Breast epithelium (tissue), 4 donors: ENCODE measurements around the gene EPHA6. TPM values are rescaled to one million over a fixed set of nuclear protein-coding genes. Genes with fewer than 3 reads are reported as not detected.

Experiments
- DNase-seq, 2 donors: peaks; one replicate each; pipeline ENCODE4 v3.0.0-alpha.2; 2019; ENCODE audit warnings: low spot score in 2 of 2
- H3K27ac ChIP-seq, 2 donors: fragments of 200-600 bp; sonication (generic) in 1 of 2; one replicate each; pipeline ENCODE4 v1.5.1; 2016 to 2019; ENCODE audit warnings: mild to moderate bottlenecking in 1 of 2
- H3K27me3 ChIP-seq, 2 donors: fragments of 200-600 bp; sonication (generic) in 1 of 2; one replicate each; pipeline versions ENCODE4 v1.5.1 to v1.6.0; 2017 to 2019; ENCODE audit warnings: control low read depth in 1 of 2, mild to moderate bottlenecking in 1 of 2
- H3K36me3 ChIP-seq: fragments of 200-600 bp; one replicate; pipeline ENCODE4 v1.5.1; 2019
- H3K4me1 ChIP-seq, 2 donors: fragments of 200-600 bp; sonication (generic); one replicate each; pipeline ENCODE4 v1.5.1; 2016 to 2019; ENCODE audit warnings: control low read depth in 1 of 2
- H3K4me3 ChIP-seq, 3 donors: fragments of 200-600 bp; sonication (generic); 1 replicate in 2 of 3; 2 replicates in 1 of 3; pipeline ENCODE4 v1.5.1; 2016 to 2019; ENCODE audit warnings: mild to moderate bottlenecking in 3 of 3, moderate library complexity in 2 of 3
- H3K9me3 ChIP-seq, 2 donors: fragments of 200-600 bp; sonication (generic) in 1 of 2; one replicate each; pipeline ENCODE4 v1.5.1; 2016 to 2019; ENCODE audit warnings: control low read depth in 1 of 2
- CTCF ChIP-seq, 3 donors: fragments of 450-650 bp; IDR thresholded peaks; one replicate each; pipeline ENCODE4 v1.5.1; 2016 to 2017; ENCODE audit warnings: antibody characterized with exemption in 3 of 3, mild to moderate bottlenecking in 3 of 3, moderate library complexity in 3 of 3
- POLR2A ChIP-seq: fragments of 450-650 bp; IDR thresholded peaks from one replicate; pipeline ENCODE4 v1.6.1; 2016; ENCODE audit warnings: antibody characterized with exemption, mild to moderate bottlenecking, moderate library complexity
- POLR2AphosphoS5 ChIP-seq, 3 donors: sonication (generic); formaldehyde crosslinking; IDR thresholded peaks; one replicate each; pipeline ENCODE4 v1.6.1; 2017; ENCODE audit warnings: antibody characterized with exemption in 3 of 3
- intact Hi-C: fragments of 100-400 bp; cut with DNase I; formaldehyde crosslinking; loops from one replicate; pipeline ENCODE4 v1.15.1; 2023; ENCODE audit warnings: low total_unique reads
- total RNA-seq, 3 donors: library from RNA; depleted of rRNA; stranded (reverse); fragments of >200 nt; gene quantifications; one replicate each; pipeline ENCODE4 v1.1.0, GENCODE V29; 2016

Gene EPHA6
- total RNA-seq, 3 donors from 2014 or later: 0.98 to 1.4 (median 1.2) TPM

- Histone ChIP-seq H3K4me1 (no peaks in the 10 kb centered on the region), H3K4me3 (no peak overlapping the region), H3K27me3 (no peaks in the 10 kb centered on the region), H3K36me3 (no peaks in the 10 kb centered on the region), H3K27ac (no peak overlapping the region), H3K9me3 (no peaks in the 10 kb centered on the region)
- TF ChIP-seq CTCF (IDR thresholded peaks at IDR 0.05) (no peak), POLR2AphosphoS5 (IDR thresholded peaks at IDR 0.05) (no peak), POLR2A (no peak)
- intact Hi-C loops: loop anchor here (10.0 kb wide), 1 partner anchor 1324 kb away; no protein-coding TSS in a partner anchor
- DNase-seq: no peak
Measured at GRCh38 chr3:97670952-97671351, 856.6 kb downstream of the EPHA6 start.

- no peaks in the 10 kb centered on the region for H3K9me3 ChIP-seq
- no peak for TF ChIP-seq POLR2AphosphoS5 (IDR thresholded peaks at IDR 0.05)
- TF ChIP-seq CTCF (IDR thresholded peaks at IDR 0.05): no peak
- no peak for TF ChIP-seq POLR2A
- no peaks in the 10 kb centered on the region for H3K36me3 ChIP-seq
- intact Hi-C loops: loop anchor here (10.0 kb wide), 1 partner anchor 1321 kb away; no protein-coding TSS in a partner anchor
- no peak overlapping the region for H3K27ac ChIP-seq
- H3K4me3 ChIP-seq: no peak overlapping the region
- DNase-seq: no peak
- no peaks in the 10 kb centered on the region for H3K27me3 ChIP-seq
- no peaks in the 10 kb centered on the region for H3K4me1 ChIP-seq
Measured at GRCh38 chr3:97673357-97673997, 859.1 kb downstream of the EPHA6 start.

GRCh38 chr3:97674461-97674860, 860.1 kb downstream of the EPHA6 start:
- Histone ChIP-seq H3K4me3 (no peak overlapping the region), H3K4me1 (no peaks in the 10 kb centered on the region), H3K27me3 (no peaks in the 10 kb centered on the region), H3K36me3 (no peaks in the 10 kb centered on the region), H3K9me3 (no peaks in the 10 kb centered on the region), H3K27ac (no peak overlapping the region)
- no peak for DNase-seq
- TF ChIP-seq POLR2A (no peak), POLR2AphosphoS5 (IDR thresholded peaks at IDR 0.05) (no peak), CTCF (IDR thresholded peaks at IDR 0.05) (no peak)
- intact Hi-C loops: loop anchor here (10.0 kb wide), 1 partner anchor 1320 kb away; no protein-coding TSS in a partner anchor

- no peak overlapping the region for H3K27ac ChIP-seq
- H3K4me1 ChIP-seq: no peaks in the 10 kb centered on the region
- DNase-seq: no peak
- no peaks in the 10 kb centered on the region for H3K9me3 ChIP-seq
- intact Hi-C loops: no loop called here
- no peaks in the 10 kb centered on the region for H3K36me3 ChIP-seq
- no peak for TF ChIP-seq POLR2AphosphoS5 (IDR thresholded peaks at IDR 0.05)
- TF ChIP-seq POLR2A: no peak
- TF ChIP-seq CTCF (IDR thresholded peaks at IDR 0.05): no peak
- H3K4me3 ChIP-seq: no peak overlapping the region
- H3K27me3 ChIP-seq: no peaks in the 10 kb centered on the region
Measured at GRCh38 chr3:97680210-97680609, 865.8 kb downstream of the EPHA6 start.

- no peak for TF ChIP-seq CTCF (IDR thresholded peaks at IDR 0.05)
- TF ChIP-seq POLR2A: no peak
- TF ChIP-seq POLR2AphosphoS5 (IDR thresholded peaks at IDR 0.05): no peak
- no peak for DNase-seq
- H3K36me3 ChIP-seq: no peaks in the 10 kb centered on the region
- intact Hi-C loops: no loop called here
- no peaks in the 10 kb centered on the region for H3K27me3 ChIP-seq
- H3K4me3 ChIP-seq: no peak overlapping the region
- H3K9me3 ChIP-seq: no peaks in the 10 kb centered on the region
- H3K27ac ChIP-seq: no peak overlapping the region
- H3K4me1 ChIP-seq: no peaks in the 10 kb centered on the region
Measured at GRCh38 chr3:97680696-97681095, 866.3 kb downstream of the EPHA6 start.
